Kidney (tissue), 14 donors: ENCODE measurements around the gene SPNS1. TPM values are rescaled to one million over a fixed set of nuclear protein-coding genes. Genes with fewer than 3 reads are reported as not detected.

ENCODE experiments used
- DNase-seq, 5 donors: peaks; one replicate each; pipeline ENCODE4 v3.0.0-alpha.2; 2013 to 2020
- FAIRE-seq: peaks from 2 replicates; lab custom pipeline; 2012; peaks lifted over from hg19 to GRCh38; lab: Jason Lieb, UNC
- H3K27ac ChIP-seq, 2 donors: one replicate each; pipeline ENCODE4 v1.7.0; 2013; ENCODE audit warnings: low read depth in 2 of 2, low read length in 2 of 2, inconsistent platforms in 1 of 2
- H3K27me3 ChIP-seq: one replicate; pipeline ENCODE4 v1.7.1; 2013; ENCODE audit warnings: low read length, inconsistent platforms; ENCODE audit not compliant: control insufficient read depth, insufficient read depth
- H3K36me3 ChIP-seq, 3 donors: one replicate each; pipeline versions ENCODE4 v1.7.0 to v1.7.1; 2013; ENCODE audit warnings: low read length in 3 of 3, control low read depth in 1 of 3, inconsistent platforms in 1 of 3; ENCODE audit not compliant: insufficient read depth in 3 of 3, control insufficient read depth in 2 of 3
- H3K4me1 ChIP-seq, 3 donors: one replicate each; pipeline versions ENCODE4 v1.7.0 to v1.7.1; 2013; ENCODE audit warnings: low read length in 3 of 3, inconsistent platforms in 1 of 3, low read depth in 1 of 3; ENCODE audit not compliant: control insufficient read depth in 2 of 3, insufficient read depth in 2 of 3
- H3K4me3 ChIP-seq, 3 donors: one replicate each; pipeline versions ENCODE4 v1.7.0 to v1.8.1; 2013; ENCODE audit warnings: low read length in 3 of 3, control low read depth in 1 of 3, inconsistent platforms in 1 of 3
- H3K9ac ChIP-seq, 3 donors: one replicate each; pipeline versions ENCODE4 v1.7.0 to v1.7.1; 2013; ENCODE audit warnings: low read length in 3 of 3, control low read depth in 1 of 3, inconsistent platforms in 1 of 3
- H3K9me3 ChIP-seq, 3 donors: one replicate each; pipeline versions ENCODE4 v1.7.0 to v1.7.1; 2013; ENCODE audit warnings: low read length in 3 of 3, control low read depth in 1 of 3, inconsistent platforms in 1 of 3; ENCODE audit not compliant: control insufficient read depth in 2 of 3, insufficient read depth in 1 of 3
- intact Hi-C: fragments of 100-400 bp; cut with DNase I; formaldehyde crosslinking; loops from one replicate; pipeline ENCODE4 v1.11.1; 2022
- polyA plus RNA-seq: library from polyadenylated mRNA; stranded (reverse); fragments of 350-450 nt; fragmentation: Illumina TruSeq; extraction: RNeasy Lipid Tissue Mini Kit (QIAGEN cat#74804); gene quantifications from one replicate; pipeline ENCODE4 v1.2.3, GENCODE V29; 2014; ENCODE audit warnings: low read depth, low replicate concordance; ENCODE audit not compliant: insufficient read depth
- total RNA-seq: library from RNA; stranded (reverse); fragmentation: NEBNext Ultra II Directional; extraction: Animal tissue kit (Norgen Biotek cat#: 25700); gene quantifications from one replicate; pipeline ENCODE4 v1.2.1, GENCODE V29; 2021
- TF ChIP-seq, protein P1 (sequence below): IDR thresholded peaks from 3 replicates; pipeline ENCODE4 v1.5.1; 2012; ENCODE audit warnings: mild to moderate bottlenecking, moderate library complexity, borderline replicate concordance; ENCODE audit not compliant: insufficient read depth; ENCODE audit errors: extremely low read depth
- donor health status: control.
- donor health status: control.
- donor health status: control.
- donor health status: control.
- donor health status: control.
- donor health status: DM: yes; HTN: yes; CAD: no.
- donor health status: Normal renal cell carcinoma (clear cell type).

The SPNS1 gene
- total and polyA plus RNA-seq, 2 donors from 2014 or later: 34.5 to 38.4 TPM

DNA sequence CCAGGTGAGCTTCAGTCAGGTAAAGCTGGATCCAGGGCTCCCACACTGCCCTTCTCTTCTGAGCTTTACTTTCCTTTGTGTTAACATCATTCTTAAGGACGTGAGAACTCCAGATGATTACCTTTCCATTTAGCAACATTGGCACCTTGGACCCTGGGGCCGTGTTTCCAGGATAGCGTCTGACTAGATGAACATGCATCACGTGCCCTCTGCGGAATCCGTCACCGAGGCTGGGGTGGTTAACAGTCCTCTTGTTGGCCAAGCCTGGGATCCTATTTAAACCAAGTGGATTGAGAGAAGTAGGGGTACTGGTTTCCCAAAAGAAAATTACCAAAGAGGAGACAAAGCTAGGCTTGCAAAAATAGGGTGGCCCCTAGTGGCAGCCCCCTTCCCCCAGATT, 6.4 kb downstream of the SPNS1 start:
- TF ChIP-seq, protein P1, sequence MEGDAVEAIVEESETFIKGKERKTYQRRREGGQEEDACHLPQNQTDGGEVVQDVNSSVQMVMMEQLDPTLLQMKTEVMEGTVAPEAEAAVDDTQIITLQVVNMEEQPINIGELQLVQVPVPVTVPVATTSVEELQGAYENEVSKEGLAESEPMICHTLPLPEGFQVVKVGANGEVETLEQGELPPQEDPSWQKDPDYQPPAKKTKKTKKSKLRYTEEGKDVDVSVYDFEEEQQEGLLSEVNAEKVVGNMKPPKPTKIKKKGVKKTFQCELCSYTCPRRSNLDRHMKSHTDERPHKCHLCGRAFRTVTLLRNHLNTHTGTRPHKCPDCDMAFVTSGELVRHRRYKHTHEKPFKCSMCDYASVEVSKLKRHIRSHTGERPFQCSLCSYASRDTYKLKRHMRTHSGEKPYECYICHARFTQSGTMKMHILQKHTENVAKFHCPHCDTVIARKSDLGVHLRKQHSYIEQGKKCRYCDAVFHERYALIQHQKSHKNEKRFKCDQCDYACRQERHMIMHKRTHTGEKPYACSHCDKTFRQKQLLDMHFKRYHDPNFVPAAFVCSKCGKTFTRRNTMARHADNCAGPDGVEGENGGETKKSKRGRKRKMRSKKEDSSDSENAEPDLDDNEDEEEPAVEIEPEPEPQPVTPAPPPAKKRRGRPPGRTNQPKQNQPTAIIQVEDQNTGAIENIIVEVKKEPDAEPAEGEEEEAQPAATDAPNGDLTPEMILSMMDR: no peak

DNA sequence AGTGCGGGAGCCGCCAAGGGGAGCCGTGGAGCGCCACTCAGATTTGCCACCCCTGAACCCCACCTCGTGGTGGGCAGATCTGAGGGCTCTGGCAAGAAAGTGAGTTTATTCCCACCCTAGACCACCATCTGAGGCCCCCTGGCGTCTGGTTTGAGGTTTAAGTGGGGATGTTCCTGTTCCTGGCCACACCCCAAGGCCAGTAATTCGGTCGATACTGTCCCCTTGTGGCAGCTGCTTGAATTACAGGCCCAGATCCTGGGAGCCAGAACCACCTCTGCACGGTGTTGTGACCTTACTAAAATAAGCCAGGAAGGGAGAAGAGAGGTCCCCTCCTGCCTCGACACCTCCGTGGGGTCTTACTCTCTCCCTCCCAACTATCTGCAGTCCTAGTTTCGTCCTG, 6.9 kb downstream of the SPNS1 start:
- intact Hi-C loops: no loop called here
- H3K4me3 ChIP-seq: no peak overlapping the region
- H3K9ac ChIP-seq: no peak overlapping the region
- DNase-seq (peak in 1 of 5 donors; percentile 5), FAIRE-seq (no peak)
- H3K4me1 ChIP-seq: no peaks in the 10 kb centered on the region
- TF ChIP-seq, protein P1: peak; percentile 13
- no peak overlapping the region for H3K27ac ChIP-seq
- H3K27me3 ChIP-seq: no peaks in the 10 kb centered on the region
- no peaks in the 10 kb centered on the region for H3K9me3 ChIP-seq
- H3K36me3 ChIP-seq: peaks cover 0 to 38% (median 16%) of the 10 kb centered on the region in 3 donors

More for the DNA sequence above, 6.4 kb downstream of the SPNS1 start:
- DNase-seq (no peak), FAIRE-seq (no peak)
- no peaks in the 10 kb centered on the region for H3K9me3 ChIP-seq
- H3K9ac ChIP-seq: no peak overlapping the region
- no peaks in the 10 kb centered on the region for H3K4me1 ChIP-seq
- intact Hi-C loops: no loop called here
- peaks cover 0 to 36% (median 16%) of the 10 kb centered on the region in 3 donors for H3K36me3 ChIP-seq
- H3K27me3 ChIP-seq: no peaks in the 10 kb centered on the region
- no peak overlapping the region for H3K4me3 ChIP-seq
- H3K27ac ChIP-seq: no peak overlapping the region

DNA sequence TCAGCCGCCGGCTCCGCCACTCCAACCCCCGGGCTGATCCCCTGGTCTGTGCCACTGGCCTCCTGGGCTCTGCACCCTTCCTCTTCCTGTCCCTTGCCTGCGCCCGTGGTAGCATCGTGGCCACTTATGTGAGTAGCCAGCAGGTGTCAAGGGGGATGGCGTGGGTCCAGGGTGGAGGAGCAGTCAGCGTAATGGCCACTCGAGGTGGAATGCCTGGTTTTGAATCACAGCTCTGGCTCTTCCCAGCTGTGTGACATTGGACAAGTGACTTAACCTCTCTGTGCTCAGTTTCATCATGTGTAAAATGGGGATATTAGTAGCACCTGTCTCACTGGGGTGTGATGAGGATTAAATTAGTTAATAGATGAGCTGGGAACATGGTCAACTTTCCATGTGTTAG, 7.8 kb downstream of the SPNS1 start:
- peaks cover 3 to 45% (median 19%) of the 10 kb centered on the region in 3 donors for H3K36me3 ChIP-seq
- TF ChIP-seq, protein P1: no peak

DNA sequence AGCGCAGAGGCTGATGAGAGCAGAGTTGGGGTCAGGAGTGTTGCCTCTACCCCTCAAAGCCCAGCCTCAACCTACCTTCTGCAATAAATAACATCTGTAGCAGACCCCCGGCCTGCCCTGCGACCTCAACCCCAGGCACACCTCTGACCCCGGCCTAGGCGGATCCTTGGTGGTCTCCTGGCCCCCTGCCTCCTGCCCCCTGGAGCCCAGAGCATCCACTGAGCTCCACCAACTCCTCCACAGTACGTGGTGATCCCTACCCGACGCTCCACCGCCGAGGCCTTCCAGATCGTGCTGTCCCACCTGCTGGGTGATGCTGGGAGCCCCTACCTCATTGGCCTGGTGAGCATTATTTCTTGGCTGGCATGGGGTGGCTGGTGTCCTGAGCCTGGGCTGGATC, 8.4 kb downstream of the SPNS1 start:
- H3K27me3 ChIP-seq: no peaks in the 10 kb centered on the region
- H3K4me1 ChIP-seq: no peaks in the 10 kb centered on the region
- H3K9me3 ChIP-seq: peaks cover 0 to 6% (median 3%) of the 10 kb centered on the region in 3 donors
- H3K27ac ChIP-seq: no peak overlapping the region
- no peak overlapping the region for H3K9ac ChIP-seq
- TF ChIP-seq, protein P1: no peak
- intact Hi-C loops: no loop called here
- H3K4me3 ChIP-seq: no peak overlapping the region
- DNase-seq: no peak
- no peak for FAIRE-seq
- H3K36me3 ChIP-seq: peaks cover 4 to 43% (median 20%) of the 10 kb centered on the region in 3 donors

More for the DNA sequence above, 7.8 kb downstream of the SPNS1 start:
- peaks cover 0 to 6% (median 3%) of the 10 kb centered on the region in 3 donors for H3K9me3 ChIP-seq
- no peak overlapping the region for H3K4me3 ChIP-seq
- H3K9ac ChIP-seq: no peak overlapping the region
- FAIRE-seq (no peak), DNase-seq (no peak)
- intact Hi-C loops: no loop called here
- H3K27me3 ChIP-seq: no peaks in the 10 kb centered on the region
- no peaks in the 10 kb centered on the region for H3K4me1 ChIP-seq
- H3K27ac ChIP-seq: no peak overlapping the region
